Mesothelial cell of epicardium (in vitro differentiated cells): ENCODE results near the gene CADPS2. TPM values are rescaled to one million over a fixed set of nuclear protein-coding genes. Genes with fewer than 3 reads are reported as not detected.

Experiments
- DNase-seq, 2 experiments: peaks; one replicate each; pipeline ENCODE4 v3.0.0; 2021; ENCODE audit warnings: low spot score in 2 of 2; ENCODE audit not compliant: unreplicated experiment in 2 of 2
- H3K27ac Mint-ChIP-seq: 2 replicates; pipeline ENCODE4 v1.8.0; 2021; ENCODE audit warnings: mixed read lengths
- H3K27me3 Mint-ChIP-seq: 2 replicates; pipeline ENCODE4 v1.8.0; 2021; ENCODE audit warnings: low read depth, mixed read lengths
- H3K36me3 Mint-ChIP-seq: 2 replicates; pipeline ENCODE4 v1.8.0; 2021; ENCODE audit warnings: mixed read lengths
- H3K4me1 Mint-ChIP-seq: 2 replicates; pipeline ENCODE4 v1.8.0; 2021; ENCODE audit warnings: mixed read lengths
- H3K4me3 Mint-ChIP-seq: 2 replicates; pipeline ENCODE4 v1.8.0; 2021; ENCODE audit warnings: mild to moderate bottlenecking, moderate library complexity, mixed read lengths
- H3K9me3 Mint-ChIP-seq: 2 replicates; pipeline ENCODE4 v1.8.0; 2021; ENCODE audit warnings: mixed read lengths
- CTCF ChIP-seq: fragments of 200-600 bp; sonication (generic); IDR thresholded peaks from one replicate; pipeline ENCODE4 v1.5.0; 2021; ENCODE audit warnings: antibody characterized with exemption; ENCODE audit not compliant: unreplicated experiment
- total RNA-seq: library from RNA; stranded (reverse); gene quantifications from 3 replicates; pipeline ENCODE4 v1.2.1, GENCODE V29; 2021

CADPS2 gene
- total RNA-seq, 1 donor from 2014 or later = 2.7 TPM

GRCh38 chr7:122715183-122715582 lies 171.1 kb downstream of the CADPS2 start:
- Mint-ChIP-seq H3K27ac (no peak overlapping the region), H3K4me1 (no peaks in the 10 kb centered on the region), H3K27me3 (no peaks in the 10 kb centered on the region), H3K36me3 (no peaks in the 10 kb centered on the region), H3K9me3 (no peaks in the 10 kb centered on the region), H3K4me3 (no peak overlapping the region)
- TF ChIP-seq CTCF = no peak
- no peak for DNase-seq

- Mint-ChIP-seq H3K27ac (no peak overlapping the region), H3K4me3 (no peak overlapping the region), H3K36me3 (no peaks in the 10 kb centered on the region), H3K27me3 (no peaks in the 10 kb centered on the region), H3K4me1 (no peaks in the 10 kb centered on the region), H3K9me3 (peaks cover 4% of the 10 kb centered on the region)
- no peak for DNase-seq
- no peak for TF ChIP-seq CTCF
These were observed 175.3 kb downstream of the CADPS2 start for GRCh38 chr7:122710916-122711315.

- H3K27me3 Mint-ChIP-seq = no peaks in the 10 kb centered on the region
These were observed 176.2 kb downstream of the CADPS2 start for GRCh38 chr7:122709930-122710646.

GRCh38 chr7:122706836-122707235 lies 179.4 kb downstream of the CADPS2 start:
- Mint-ChIP-seq H3K4me3 (no peak overlapping the region), H3K36me3 (no peaks in the 10 kb centered on the region), H3K27me3 (no peaks in the 10 kb centered on the region), H3K4me1 (no peaks in the 10 kb centered on the region), H3K27ac (no peak overlapping the region), H3K9me3 (peaks cover 4% of the 10 kb centered on the region)
- DNase-seq = no peak
- no peak for TF ChIP-seq CTCF

More at GRCh38 chr7:122709930-122710646, 176.2 kb downstream of the CADPS2 start:
- no peak for TF ChIP-seq CTCF
- Mint-ChIP-seq H3K36me3 (no peaks in the 10 kb centered on the region), H3K27ac (no peak overlapping the region), H3K4me3 (no peak overlapping the region), H3K9me3 (peaks cover 4% of the 10 kb centered on the region), H3K4me1 (no peaks in the 10 kb centered on the region)
- DNase-seq = no peak

- Mint-ChIP-seq H3K27me3 (no peaks in the 10 kb centered on the region), H3K4me3 (no peak within 1 kb of the TSS), H3K36me3 (no peaks in the 10 kb centered on the region), H3K27ac (no peak within 1 kb of the TSS), H3K9me3 (no peaks in the 10 kb centered on the region), H3K4me1 (no peaks in the 10 kb centered on the region)
- DNase-seq = no peak
- no peak for TF ChIP-seq CTCF
These were observed 183.3 kb downstream of the CADPS2 start, which contains the start of gene RNF148 for GRCh38 chr7:122702872-122703510. TSS of gene RNF148 (minus strand) at chr7:122702922. CDS start at chr7:122702750, 172 bp downstream.
